Stimulated activated CD8-positive, alpha-beta memory T cell treated with anti-CD3 and anti-CD28 coated beads, Interleukin-12 subunit alpha, Interleukin-12 subunit beta, amount 100 ng/mL, for 24 hours (primary cell): ENCODE measurements around the gene KDM4C.

ENCODE experiments used
- DNase-seq: peaks from one replicate; pipeline ENCODE4 v3.0.0-alpha.2; 2020; ENCODE audit errors: extremely low read depth

KDM4C gene

GRCh38 chr9:7143645-7144200, 385.9 kb downstream of the KDM4C start:
- DNase-seq, result no peak

- DNase-seq, result no peak
Observed at GRCh38 chr9:7144265-7145046, 386.7 kb downstream of the KDM4C start.

- no peak for DNase-seq
Observed at GRCh38 chr9:7145361-7146069, 387.7 kb downstream of the KDM4C start.

- DNase-seq, result no peak
Observed at GRCh38 chr9:7146582-7146981, 388.8 kb downstream of the KDM4C start.

GRCh38 chr9:7147121-7148090, 389.6 kb downstream of the KDM4C start:
- DNase-seq, result no peak

- DNase-seq, result no peak
Observed at GRCh38 chr9:7148243-7148765, 390.5 kb downstream of the KDM4C start.

- DNase-seq, result no peak
Observed at GRCh38 chr9:7149258-7149657, 391.5 kb downstream of the KDM4C start.

GRCh38 chr9:7150153-7150890, 392.5 kb downstream of the KDM4C start:
- DNase-seq, result no peak

- DNase-seq, result no peak
Observed at GRCh38 chr9:7153134-7153533, 395.4 kb downstream of the KDM4C start.

GRCh38 chr9:7153566-7153965, 395.8 kb downstream of the KDM4C start:
- DNase-seq, result no peak

- DNase-seq, result no peak
Observed at GRCh38 chr9:7154003-7154619, 396.3 kb downstream of the KDM4C start.

GRCh38 chr9:7154650-7155049, 396.9 kb downstream of the KDM4C start:
- no peak for DNase-seq

- no peak for DNase-seq
Observed at GRCh38 chr9:7161469-7161868, 403.7 kb downstream of the KDM4C start.

- DNase-seq, result no peak
Observed at GRCh38 chr9:7163932-7164331, 406.2 kb downstream of the KDM4C start.

GRCh38 chr9:7164440-7165330, 406.9 kb downstream of the KDM4C start:
- DNase-seq, result no peak

- DNase-seq, result no peak
Observed at GRCh38 chr9:7165331-7165975, 407.7 kb downstream of the KDM4C start.

- DNase-seq, result no peak
Observed at GRCh38 chr9:7166074-7166473, 408.3 kb downstream of the KDM4C start.

GRCh38 chr9:7169717-7170389, 412.1 kb downstream of the KDM4C start:
- DNase-seq, result no peak
